ENCODE results near the gene CFAP74. TPM values are rescaled to one million over a fixed set of nuclear protein-coding genes. Genes with fewer than 3 reads are reported as not detected.

CFAP74 gene
- total RNA-seq, 1 experiment from 2014 or later = not detected

DNA sequence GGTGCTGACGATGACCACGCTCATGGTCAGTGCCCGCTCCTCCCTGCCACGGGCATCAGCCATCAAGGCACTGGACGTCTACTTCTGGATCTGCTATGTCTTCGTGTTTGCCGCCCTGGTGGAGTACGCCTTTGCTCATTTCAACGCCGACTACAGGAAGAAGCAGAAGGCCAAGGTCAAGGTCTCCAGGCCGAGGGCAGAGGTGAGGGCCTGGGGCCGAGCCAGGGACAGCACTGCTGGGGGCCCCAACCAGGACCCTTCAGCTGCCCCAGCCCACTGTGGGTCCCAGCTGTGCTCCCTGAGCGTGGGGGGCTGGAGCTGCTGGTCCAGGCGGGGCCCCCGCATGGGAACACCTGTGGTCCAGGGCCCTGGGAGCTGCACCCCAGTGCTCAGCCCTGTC lies 26.0 kb upstream of the CFAP74 start:
- Mint-ChIP-seq H3K27me3 (ENCODE audit: insufficient read depth, unreplicated experiment) (no peaks in the 10 kb centered on the region), H3K4me3 (ENCODE audit: unreplicated experiment) (no peak overlapping the region), H3K4me1 (ENCODE audit: low read depth, unreplicated experiment) (no peaks in the 10 kb centered on the region), H3K36me3 (ENCODE audit: insufficient read depth, unreplicated experiment) (no peaks in the 10 kb centered on the region), H3K9me3 (ENCODE audit: unreplicated experiment) (no peaks in the 10 kb centered on the region), H3K27ac (ENCODE audit: unreplicated experiment) (no peak overlapping the region)
- DNase-seq = no peak
- CTCF ChIA-PET = no interaction called here
- no peaks in the 10 kb centered on the region for H3K4me1 ChIP-seq
- POLR2A ChIA-PET = no interaction called here
- no peaks in the 10 kb centered on the region for H3K27me3 ChIP-seq (replicated peaks; ENCODE audit: control insufficient read depth, insufficient read depth, low read length)
- intact Hi-C loops (cut with micrococcal nuclease; ENCODE audit: unreplicated experiment) = no loop called here
- TF ChIP-seq, protein P1, sequence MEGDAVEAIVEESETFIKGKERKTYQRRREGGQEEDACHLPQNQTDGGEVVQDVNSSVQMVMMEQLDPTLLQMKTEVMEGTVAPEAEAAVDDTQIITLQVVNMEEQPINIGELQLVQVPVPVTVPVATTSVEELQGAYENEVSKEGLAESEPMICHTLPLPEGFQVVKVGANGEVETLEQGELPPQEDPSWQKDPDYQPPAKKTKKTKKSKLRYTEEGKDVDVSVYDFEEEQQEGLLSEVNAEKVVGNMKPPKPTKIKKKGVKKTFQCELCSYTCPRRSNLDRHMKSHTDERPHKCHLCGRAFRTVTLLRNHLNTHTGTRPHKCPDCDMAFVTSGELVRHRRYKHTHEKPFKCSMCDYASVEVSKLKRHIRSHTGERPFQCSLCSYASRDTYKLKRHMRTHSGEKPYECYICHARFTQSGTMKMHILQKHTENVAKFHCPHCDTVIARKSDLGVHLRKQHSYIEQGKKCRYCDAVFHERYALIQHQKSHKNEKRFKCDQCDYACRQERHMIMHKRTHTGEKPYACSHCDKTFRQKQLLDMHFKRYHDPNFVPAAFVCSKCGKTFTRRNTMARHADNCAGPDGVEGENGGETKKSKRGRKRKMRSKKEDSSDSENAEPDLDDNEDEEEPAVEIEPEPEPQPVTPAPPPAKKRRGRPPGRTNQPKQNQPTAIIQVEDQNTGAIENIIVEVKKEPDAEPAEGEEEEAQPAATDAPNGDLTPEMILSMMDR (IDR thresholded peaks at IDR 0.05; ENCODE audit: insufficient read depth in 1 of 2, low read depth in 1 of 2, low read length in 1 of 2, severe bottlenecking in 1 of 2, unreplicated experiment in 1 of 2) = no peak
- BruUV-seq (replicated peaks) = no TSS peak
- H3K36me3 ChIP-seq (ENCODE audit: control insufficient read depth, insufficient read depth, low read length) = no peaks in the 10 kb centered on the region
- H3K4me3 ChIP-seq (ENCODE audit: low read depth, low read length) = no peak overlapping the region
- H3K9me3 ChIP-seq = no peaks in the 10 kb centered on the region

DNA sequence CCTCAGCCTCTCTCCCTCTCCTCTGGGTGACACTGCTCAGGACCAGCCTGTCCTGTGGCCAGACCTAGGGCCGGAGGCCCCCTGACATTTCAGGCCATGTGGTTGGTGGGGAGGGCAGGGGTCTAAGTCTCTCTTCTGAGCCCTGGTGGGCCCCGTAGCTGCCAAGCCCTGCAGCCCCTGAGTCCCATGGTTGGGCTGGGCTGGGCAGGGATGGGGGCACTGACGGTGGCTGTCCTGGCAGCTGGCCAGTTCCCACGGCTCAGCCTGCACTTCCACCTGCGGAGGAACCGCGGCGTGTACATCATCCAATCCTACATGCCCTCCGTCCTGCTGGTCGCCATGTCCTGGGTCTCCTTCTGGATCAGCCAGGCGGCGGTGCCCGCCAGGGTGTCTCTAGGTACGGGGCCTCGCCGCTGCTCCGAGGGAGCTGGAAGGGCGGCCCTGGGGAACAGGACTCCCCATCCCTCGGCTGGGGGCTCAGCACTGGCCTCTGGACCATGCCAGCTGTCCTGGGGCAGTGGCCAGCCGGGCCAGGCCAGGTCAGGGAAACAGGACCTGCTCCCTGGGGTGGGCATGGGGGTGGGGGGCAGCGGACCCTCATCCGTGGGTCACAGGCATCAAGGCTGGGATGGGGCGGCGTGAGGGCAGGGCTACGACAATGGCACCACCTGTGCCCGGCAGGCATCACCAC lies 25.4 kb upstream of the CFAP74 start:
- BruUV-seq (replicated peaks) = no TSS peak
- Histone ChIP-seq H3K4me3 (ENCODE audit: low read depth, low read length) (no peak overlapping the region), H3K4me1 (no peaks in the 10 kb centered on the region), H3K36me3 (ENCODE audit: control insufficient read depth, insufficient read depth, low read length) (no peaks in the 10 kb centered on the region), H3K27me3 (replicated peaks; ENCODE audit: control insufficient read depth, insufficient read depth, low read length) (no peaks in the 10 kb centered on the region), H3K9me3 (no peaks in the 10 kb centered on the region)
- no peak for DNase-seq
- Mint-ChIP-seq H3K27ac (ENCODE audit: unreplicated experiment) (no peak overlapping the region), H3K9me3 (ENCODE audit: unreplicated experiment) (no peaks in the 10 kb centered on the region), H3K4me1 (ENCODE audit: low read depth, unreplicated experiment) (no peaks in the 10 kb centered on the region), H3K36me3 (ENCODE audit: insufficient read depth, unreplicated experiment) (no peaks in the 10 kb centered on the region), H3K4me3 (ENCODE audit: unreplicated experiment) (no peak overlapping the region), H3K27me3 (ENCODE audit: insufficient read depth, unreplicated experiment) (no peaks in the 10 kb centered on the region)
- intact Hi-C loops (cut with micrococcal nuclease; ENCODE audit: unreplicated experiment) = no loop called here
- TF ChIP-seq, protein P1 (IDR thresholded peaks at IDR 0.05; ENCODE audit: insufficient read depth in 1 of 2, low read depth in 1 of 2, low read length in 1 of 2, severe bottlenecking in 1 of 2, unreplicated experiment in 1 of 2) = no peak
- ChIA-PET CTCF (no interaction called here), POLR2A (no interaction called here)

DNA sequence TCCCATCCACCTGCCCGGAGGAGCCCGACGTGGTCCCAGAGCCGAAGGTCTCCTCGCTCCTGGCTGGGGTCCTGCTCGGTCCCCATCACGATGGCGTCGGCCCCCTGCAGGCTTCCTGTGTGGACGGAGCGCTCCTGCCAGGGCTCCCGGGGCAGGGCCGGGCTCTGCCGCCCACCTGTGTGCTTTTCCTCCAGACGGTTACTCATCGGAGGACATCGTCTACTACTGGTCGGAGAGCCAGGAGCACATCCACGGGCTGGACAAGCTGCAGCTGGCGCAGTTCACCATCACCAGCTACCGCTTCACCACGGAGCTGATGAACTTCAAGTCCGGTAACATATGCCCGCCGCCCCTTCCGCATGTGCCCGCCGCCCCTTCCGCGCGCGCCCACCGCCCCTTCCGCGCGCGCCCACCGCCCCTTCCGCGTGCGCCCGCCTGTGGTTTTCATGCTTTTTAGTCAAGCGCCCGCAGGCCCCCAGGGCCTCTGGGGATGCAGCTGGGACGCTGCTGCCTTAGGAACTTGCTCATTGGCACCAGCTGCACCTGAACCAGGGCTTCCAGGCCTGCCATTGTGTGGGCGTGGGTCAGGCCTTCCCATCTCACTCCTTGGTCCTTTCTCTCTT lies 24.5 kb upstream of the CFAP74 start:
- no peaks in the 10 kb centered on the region for H3K4me1 ChIP-seq
- DNase-seq = no peak
- H3K9me3 Mint-ChIP-seq (ENCODE audit: unreplicated experiment) = no peaks in the 10 kb centered on the region
- H3K27ac Mint-ChIP-seq (ENCODE audit: unreplicated experiment) = no peak overlapping the region
- BruUV-seq (replicated peaks) = no TSS peak
- H3K27me3 ChIP-seq (replicated peaks; ENCODE audit: control insufficient read depth, insufficient read depth, low read length) = no peaks in the 10 kb centered on the region
- no peaks in the 10 kb centered on the region for H3K36me3 Mint-ChIP-seq (ENCODE audit: insufficient read depth, unreplicated experiment)
- H3K36me3 ChIP-seq (ENCODE audit: control insufficient read depth, insufficient read depth, low read length) = no peaks in the 10 kb centered on the region
- intact Hi-C loops (cut with micrococcal nuclease; ENCODE audit: unreplicated experiment) = no loop called here
- H3K9me3 ChIP-seq = no peaks in the 10 kb centered on the region
- no peak overlapping the region for H3K4me3 ChIP-seq (ENCODE audit: low read depth, low read length)
- POLR2A ChIA-PET = no interaction called here
- no peaks in the 10 kb centered on the region for H3K4me1 Mint-ChIP-seq (ENCODE audit: low read depth, unreplicated experiment)
- TF ChIP-seq, protein P1 (IDR thresholded peaks at IDR 0.05; ENCODE audit: insufficient read depth in 1 of 2, low read depth in 1 of 2, low read length in 1 of 2, severe bottlenecking in 1 of 2, unreplicated experiment in 1 of 2) = no peak
- no peaks in the 10 kb centered on the region for H3K27me3 Mint-ChIP-seq (ENCODE audit: insufficient read depth, unreplicated experiment)
- no peak overlapping the region for H3K4me3 Mint-ChIP-seq (ENCODE audit: unreplicated experiment)
- CTCF ChIA-PET = no interaction called here

Data from Caco-2 (cell line).